OCI-LY1 (cell line): ENCODE measurements around the gene SEC14L1.

Experiments
- H2AFZ ChIP-seq: fragments of 200-600 bp; sonication (generic), shearing (Covaris generic); 2 replicates; pipeline ENCODE4 v1.6.0; 2014; ENCODE audit warnings: antibody characterized with exemption, mild to moderate bottlenecking, low read length
- H3F3A ChIP-seq: fragments of 200-600 bp; sonication (generic), shearing (Covaris generic); 2 replicates; pipeline ENCODE4 v1.6.0; 2014; ENCODE audit warnings: mild to moderate bottlenecking, antibody characterized with exemption, low read length, moderate library complexity; ENCODE audit not compliant: insufficient read depth
- H3K27ac ChIP-seq: fragments of 200-600 bp; sonication (generic); 2 replicates; pipeline ENCODE4 v1.5.1; 2014; ENCODE audit warnings: low read length, mixed run types, mild to moderate bottlenecking, low read depth; ENCODE audit not compliant: poor library complexity, severe bottlenecking
- H3K27me3 ChIP-seq: fragments of 200-600 bp; sonication (generic); 2 replicates; pipeline ENCODE4 v1.6.0; 2014; ENCODE audit warnings: antibody characterized with exemption, mild to moderate bottlenecking, low read length, moderate library complexity; ENCODE audit not compliant: insufficient read depth
- H3K36me3 ChIP-seq: fragments of 200-600 bp; sonication (generic); 2 replicates; pipeline ENCODE4 v1.6.1; 2014; ENCODE audit warnings: mild to moderate bottlenecking, antibody characterized with exemption, low read length, moderate library complexity, mixed read lengths; ENCODE audit not compliant: insufficient read depth
- H3K4me1 ChIP-seq: fragments of 200-600 bp; sonication (generic); 2 replicates; pipeline ENCODE4 v1.5.1; 2014; ENCODE audit warnings: mild to moderate bottlenecking, low read length, moderate library complexity; ENCODE audit not compliant: insufficient read depth, severe bottlenecking
- H3K4me2 ChIP-seq: fragments of 200-600 bp; sonication (generic), shearing (Covaris generic); 2 replicates; pipeline ENCODE4 v1.6.1; 2014; ENCODE audit warnings: low read length
- H3K4me3 ChIP-seq: fragments of 200-600 bp; sonication (generic); 2 replicates; pipeline ENCODE4 v1.5.1; 2014; ENCODE audit warnings: low read length, low read depth, mild to moderate bottlenecking, mixed read lengths; ENCODE audit not compliant: poor library complexity, severe bottlenecking
- H3K79me2 ChIP-seq: fragments of 200-600 bp; shearing (Covaris generic); 2 replicates; pipeline ENCODE4 v1.6.1; 2016; ENCODE audit warnings: mixed run types, low read length, mixed read lengths; ENCODE audit not compliant: insufficient read depth
- H3K9ac ChIP-seq: fragments of 200-600 bp; sonication (generic), shearing (Covaris generic); 2 replicates; pipeline ENCODE4 v1.6.1; 2014; ENCODE audit warnings: mild to moderate bottlenecking, low read length, mixed read lengths
- H3K9me2 ChIP-seq: fragments of 200-600 bp; sonication (generic), shearing (Covaris generic); 2 replicates; pipeline ENCODE4 v1.6.1; 2014; ENCODE audit warnings: low read depth, mild to moderate bottlenecking, low read length, mixed read lengths
- H3K9me3 ChIP-seq: fragments of 200-600 bp; shearing (Covaris generic); 2 replicates; pipeline ENCODE4 v1.6.1; 2014; ENCODE audit warnings: low read length, mixed read lengths
- H4K20me1 ChIP-seq: fragments of 200-600 bp; sonication (generic), shearing (Covaris generic); 2 replicates; pipeline ENCODE4 v1.6.0; 2016; ENCODE audit warnings: mild to moderate bottlenecking, low read length; ENCODE audit not compliant: insufficient read depth
- CTCF ChIP-seq: fragments of 200-600 bp; sonication (generic), shearing (Covaris generic); IDR thresholded peaks from 2 replicates; pipeline ENCODE4 v1.5.1; 2017; ENCODE audit warnings: mild to moderate bottlenecking, antibody characterized with exemption, low read length, moderate library complexity, mixed read lengths
- EZH2 ChIP-seq: fragments of 200-600 bp; sonication (generic), shearing (Covaris generic); IDR thresholded peaks from 2 replicates; pipeline ENCODE4 v1.8.0; 2017; ENCODE audit warnings: borderline replicate concordance, mixed run types, mild to moderate bottlenecking, antibody characterized with exemption, low read length, moderate library complexity, mixed read lengths

Gene SEC14L1

GRCh38 chr17:77177002-77177741 lies 36.4 kb downstream of the SEC14L1 start:
- Histone ChIP-seq H3K4me3 (no peak overlapping the region), H3K27ac (no peak overlapping the region), H2AFZ (no peak overlapping the region), H3K9me3 (peaks cover 18% of the 10 kb centered on the region), H3K36me3 (peaks cover 56% of the 10 kb centered on the region), H3K9me2 (no peaks in the 10 kb centered on the region), H3F3A (0 out of 2 replicates have a peak, but pooled peaks cover 4% of the 10 kb centered on the region), H3K27me3 (no peaks in the 10 kb centered on the region), H3K79me2 (peaks cover 30% of the 10 kb centered on the region), H3K9ac (no peak overlapping the region), H4K20me1 (no peaks in the 10 kb centered on the region), H3K4me1 (peaks cover 35% of the 10 kb centered on the region), H3K4me2 (no peak overlapping the region)
- TF ChIP-seq EZH2 (no peak), CTCF (no peak)

- Histone ChIP-seq H3K36me3 (peaks cover 50% of the 10 kb centered on the region), H3K79me2 (peaks cover 33% of the 10 kb centered on the region), H3K4me3 (no peak overlapping the region), H3K9me3 (peaks cover 13% of the 10 kb centered on the region), H2AFZ (no peak overlapping the region), H3K9me2 (no peaks in the 10 kb centered on the region), H3K4me1 (peaks cover 43% of the 10 kb centered on the region), H3K27me3 (no peaks in the 10 kb centered on the region), H3F3A (0 out of 2 replicates have a peak, but pooled peaks cover 4% of the 10 kb centered on the region), H3K27ac (no peak overlapping the region), H3K9ac (no peak overlapping the region), H4K20me1 (no peaks in the 10 kb centered on the region), H3K4me2 (no peak overlapping the region)
- TF ChIP-seq EZH2, result no peak
- TF ChIP-seq CTCF, result no peak
Observed at GRCh38 chr17:77178050-77178449, 37.3 kb downstream of the SEC14L1 start.

- H3K9me3 ChIP-seq, result peaks cover 8% of the 10 kb centered on the region
- H4K20me1 ChIP-seq, result no peaks in the 10 kb centered on the region
- TF ChIP-seq EZH2 (no peak), CTCF (no peak)
- H3K4me1 ChIP-seq, result peaks cover 43% of the 10 kb centered on the region
- no peak overlapping the region for H3K9ac ChIP-seq
- no peak overlapping the region for H3K4me2 ChIP-seq
- no peaks in the 10 kb centered on the region for H3K9me2 ChIP-seq
- H3F3A ChIP-seq, result 0 out of 2 replicates have a peak, but pooled peaks cover 4% of the 10 kb centered on the region
- peaks cover 44% of the 10 kb centered on the region for H3K36me3 ChIP-seq
- H2AFZ ChIP-seq, result no peak overlapping the region
- H3K27me3 ChIP-seq, result no peaks in the 10 kb centered on the region
- peaks cover 38% of the 10 kb centered on the region for H3K79me2 ChIP-seq
- no peak overlapping the region for H3K4me3 ChIP-seq
- H3K27ac ChIP-seq, result no peak overlapping the region
Observed at GRCh38 chr17:77178563-77178962, 37.8 kb downstream of the SEC14L1 start.
